Mammary microvascular endothelial cell (primary cell): ENCODE measurements around the gene AGK. TPM values are rescaled to one million over a fixed set of nuclear protein-coding genes. Genes with fewer than 3 reads are reported as not detected.

ENCODE experiments used
- total RNA-seq: library from RNA; depleted of rRNA; stranded (reverse); fragments of >200 nt; gene quantifications from 2 replicates; pipeline ENCODE4 v1.2.3, GENCODE V29; 2015

Gene AGK, protein sequence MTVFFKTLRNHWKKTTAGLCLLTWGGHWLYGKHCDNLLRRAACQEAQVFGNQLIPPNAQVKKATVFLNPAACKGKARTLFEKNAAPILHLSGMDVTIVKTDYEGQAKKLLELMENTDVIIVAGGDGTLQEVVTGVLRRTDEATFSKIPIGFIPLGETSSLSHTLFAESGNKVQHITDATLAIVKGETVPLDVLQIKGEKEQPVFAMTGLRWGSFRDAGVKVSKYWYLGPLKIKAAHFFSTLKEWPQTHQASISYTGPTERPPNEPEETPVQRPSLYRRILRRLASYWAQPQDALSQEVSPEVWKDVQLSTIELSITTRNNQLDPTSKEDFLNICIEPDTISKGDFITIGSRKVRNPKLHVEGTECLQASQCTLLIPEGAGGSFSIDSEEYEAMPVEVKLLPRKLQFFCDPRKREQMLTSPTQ
- 25.0 and 25.5 TPM in 2 replicates for total RNA-seq

DNA sequence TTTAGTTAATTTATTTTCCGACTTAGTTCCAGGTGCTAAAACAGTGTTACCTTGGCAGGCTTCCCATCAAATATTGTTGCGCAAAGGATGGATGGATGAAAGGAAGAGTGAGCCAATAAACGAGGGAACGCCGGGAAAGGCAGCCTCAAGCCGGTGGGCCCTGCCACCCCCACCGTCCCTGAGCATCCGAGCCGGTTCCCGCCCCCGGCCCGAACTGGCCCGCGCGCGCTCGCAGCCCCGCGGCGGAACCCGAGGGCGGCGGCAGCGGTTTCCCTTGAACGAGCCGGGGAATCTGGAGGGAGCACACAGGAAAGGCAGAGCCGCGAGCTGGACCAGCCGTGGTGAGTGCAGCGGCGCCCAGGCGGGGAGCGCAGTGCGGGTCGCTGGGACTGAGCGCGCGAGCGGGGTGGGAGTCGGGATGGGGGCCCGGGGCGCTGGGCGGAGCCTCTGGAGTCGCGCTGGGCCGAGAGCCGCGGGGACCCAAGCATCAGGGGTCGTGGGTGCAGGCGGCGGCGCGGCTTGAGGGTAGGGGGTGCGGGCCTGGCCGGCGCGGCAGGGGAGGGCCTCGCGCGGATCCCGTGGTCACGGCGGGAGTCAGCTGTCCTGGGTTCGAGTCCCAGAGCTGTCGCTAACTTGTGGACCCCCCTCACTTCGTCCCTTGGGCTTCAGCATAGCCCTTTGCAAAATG lies at the start of gene AGK:
AGK (plus strand) TSS at position 317 of the 688 bp plus-strand sequence. CDS start 4,057 bp downstream, outside the sequence.

DNA sequence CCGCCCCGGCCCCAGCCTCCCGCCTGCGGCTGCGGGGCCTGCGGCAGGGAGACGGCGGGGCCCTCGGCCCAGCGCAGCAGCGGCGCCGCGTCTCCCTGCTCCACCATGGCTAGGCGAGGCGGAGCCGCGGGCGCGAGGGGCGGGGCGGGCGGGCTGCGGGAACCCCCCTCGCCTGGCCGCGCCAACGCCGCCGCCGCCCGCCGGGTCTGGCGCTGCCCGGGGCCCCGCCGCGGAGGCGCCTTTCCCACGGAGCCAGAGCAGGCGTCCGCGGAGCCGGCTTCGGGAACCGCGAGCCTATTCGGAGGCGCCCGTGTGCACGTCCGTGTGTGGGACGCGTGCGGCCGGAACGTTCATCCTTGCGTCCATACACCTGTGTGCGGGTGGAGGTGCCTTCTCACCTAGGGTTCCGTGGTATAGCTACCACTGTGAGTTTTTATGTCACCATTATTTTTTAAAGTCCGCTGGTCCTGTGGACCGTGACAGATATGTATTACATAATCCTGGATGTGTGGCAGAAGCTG lies 150.9 kb downstream of the AGK start, which contains the start of gene DENND11:
DENND11 (minus strand) TSS at position 120 of the 521 bp plus-strand sequence; CDS start at position 107, 13 bp downstream.

Other genes with a start within 250 kb of the AGK start
- 10.9 and 12.7 TPM in 2 replicates for gene DENND11, start 150.8 kb downstream of the AGK start, total RNA-seq
- gene WEE2, start 156.9 kb downstream of the AGK start, total RNA-seq, result not detected in 2 replicates
- 246 and 316 TPM in 2 replicates for gene SSBP1, start 186.9 kb downstream of the AGK start, total RNA-seq
- not detected in 2 replicates for gene TAS2R3, start 212.7 kb downstream of the AGK start, total RNA-seq
- gene TAS2R4, start 225.3 kb downstream of the AGK start, total RNA-seq, result not detected in 2 replicates
- gene TAS2R5, start 238.8 kb downstream of the AGK start, total RNA-seq, result 0.10 TPM in 1 of 2 replicates, not detected in the other